MM.1S (cell line): ENCODE measurements around the gene CYB5RL.

Experiments used
- DNase-seq: peaks from one replicate; pipeline ENCODE4 v3.0.0-alpha.2; 2015
- H2AFZ ChIP-seq: fragments of 300-600 bp; sonication (generic); 2 replicates; pipeline ENCODE4 v1.6.0; 2016; ENCODE audit warnings: antibody characterized with exemption, low read length
- H3F3A ChIP-seq: fragments of 300-600 bp; sonication (generic); 2 replicates; pipeline ENCODE4 v1.6.1; 2016; ENCODE audit warnings: mild to moderate bottlenecking, antibody characterized with exemption, low read length, moderate library complexity, mixed read lengths; ENCODE audit not compliant: insufficient read depth
- H3K27ac ChIP-seq: fragments of 300-600 bp; sonication (generic); 2 replicates; pipeline ENCODE4 v1.5.1; 2016; ENCODE audit warnings: mild to moderate bottlenecking, low read length
- H3K27me3 ChIP-seq: fragments of 300-600 bp; sonication (generic); replicated peaks from 2 replicates; pipeline ENCODE4 v1.6.0; 2016; ENCODE audit warnings: low read length; ENCODE audit not compliant: insufficient read depth
- H3K36me3 ChIP-seq: fragments of 300-600 bp; sonication (generic); replicated peaks from 2 replicates; pipeline ENCODE4 v1.6.1; 2016; ENCODE audit warnings: mild to moderate bottlenecking, low read length, mixed read lengths; ENCODE audit not compliant: insufficient read depth
- H3K4me1 ChIP-seq: fragments of 300-600 bp; sonication (generic); 2 replicates; pipeline ENCODE4 v1.6.1; 2016; ENCODE audit warnings: low read length, mixed read lengths
- H3K4me2 ChIP-seq: fragments of 300-600 bp; sonication (generic); 2 replicates; pipeline ENCODE4 v1.6.0; 2016; ENCODE audit warnings: low read depth, low read length
- H3K4me3 ChIP-seq: fragments of 300-600 bp; sonication (generic); 2 replicates; pipeline ENCODE4 v1.5.1; 2016; ENCODE audit warnings: low read length, mixed read lengths
- H3K79me2 ChIP-seq: fragments of 300-600 bp; sonication (generic); 2 replicates; pipeline ENCODE4 v1.6.1; 2016; ENCODE audit warnings: mixed run types, low read length, mixed read lengths
- H3K9ac ChIP-seq: fragments of 300-600 bp; sonication (generic); 2 replicates; pipeline ENCODE4 v1.6.1; 2016; ENCODE audit warnings: low read length, mixed read lengths
- H3K9me2 ChIP-seq: fragments of 300-600 bp; sonication (generic); replicated peaks from 2 replicates; pipeline ENCODE4 v1.6.1; 2016; ENCODE audit warnings: mild to moderate bottlenecking, low read length, mixed read lengths; ENCODE audit not compliant: insufficient read depth
- H3K9me3 ChIP-seq: fragments of 300-600 bp; sonication (generic); replicated peaks from 2 replicates; pipeline ENCODE4 v1.6.1; 2016; ENCODE audit warnings: mild to moderate bottlenecking, low read length, mixed read lengths; ENCODE audit not compliant: insufficient read depth
- H4K20me1 ChIP-seq: fragments of 300-600 bp; sonication (generic); 2 replicates; pipeline ENCODE4 v1.6.1; 2016; ENCODE audit warnings: mild to moderate bottlenecking, low read length, moderate library complexity, mixed read lengths; ENCODE audit not compliant: insufficient read depth
- EZH2 ChIP-seq: fragments of 300-600 bp; sonication (generic); optimal IDR thresholded peaks from 2 replicates; pipeline ENCODE3; 2017; ENCODE audit warnings: low read depth, mild to moderate bottlenecking, antibody characterized with exemption, low read length, mixed read lengths
- EZH2phosphoT487 ChIP-seq: fragments of 300-600 bp; sonication (generic); IDR thresholded peaks from 2 replicates; pipeline ENCODE4 v1.6.1; 2018; ENCODE audit warnings: antibody characterized with exemption, low read length
- TF ChIP-seq, protein P1 (sequence below): fragments of 300-600 bp; sonication (generic); IDR thresholded peaks from 2 replicates; pipeline ENCODE4 v1.5.1; 2016; ENCODE audit warnings: antibody characterized with exemption, low read length, mixed read lengths

CYB5RL gene

DNA sequence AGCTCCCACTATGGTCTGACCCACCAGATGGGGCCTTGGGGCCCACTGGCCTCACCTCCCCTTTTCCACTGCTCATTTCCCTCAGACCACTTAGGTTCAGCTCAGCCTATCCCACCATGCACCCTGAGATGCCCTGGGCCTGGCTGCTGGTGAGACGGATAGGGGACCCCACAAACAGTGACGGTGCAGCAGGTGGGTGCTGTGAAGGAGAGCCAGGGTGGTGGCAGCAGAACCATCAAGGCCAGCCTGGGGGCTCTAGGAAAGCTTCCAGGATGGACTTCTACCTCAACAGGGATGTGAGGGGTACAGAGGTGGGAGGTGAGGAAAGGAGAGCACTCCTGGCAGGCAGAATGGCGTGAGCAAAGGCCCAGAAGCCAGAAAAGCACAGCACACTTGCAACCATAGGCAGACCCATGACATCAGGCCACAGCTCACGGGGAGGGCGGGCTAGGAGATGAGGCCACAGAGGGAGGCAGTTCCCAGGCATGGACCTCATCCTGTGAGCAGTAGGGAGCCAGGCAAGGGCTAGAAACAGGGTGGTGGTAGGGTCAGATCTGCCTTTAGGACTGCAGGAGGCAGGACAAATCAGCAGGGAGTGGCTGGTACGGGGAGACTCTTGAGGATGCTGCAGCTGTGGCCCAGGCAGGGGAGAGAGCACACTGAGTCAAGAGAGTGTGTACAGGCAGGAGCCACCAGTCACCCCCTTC lies 23.1 kb downstream of the CYB5RL start:
- no peaks in the 10 kb centered on the region for H3K9me2 ChIP-seq
- H3K4me1 ChIP-seq: no peaks in the 10 kb centered on the region
- no peaks in the 10 kb centered on the region for H3K27me3 ChIP-seq
- no peaks in the 10 kb centered on the region for H3K36me3 ChIP-seq
- no peaks in the 10 kb centered on the region for H3F3A ChIP-seq
- H4K20me1 ChIP-seq: no peaks in the 10 kb centered on the region
- H3K4me3 ChIP-seq: no peak overlapping the region
- TF ChIP-seq EZH2phosphoT487: no peak
- TF ChIP-seq, protein P1, sequence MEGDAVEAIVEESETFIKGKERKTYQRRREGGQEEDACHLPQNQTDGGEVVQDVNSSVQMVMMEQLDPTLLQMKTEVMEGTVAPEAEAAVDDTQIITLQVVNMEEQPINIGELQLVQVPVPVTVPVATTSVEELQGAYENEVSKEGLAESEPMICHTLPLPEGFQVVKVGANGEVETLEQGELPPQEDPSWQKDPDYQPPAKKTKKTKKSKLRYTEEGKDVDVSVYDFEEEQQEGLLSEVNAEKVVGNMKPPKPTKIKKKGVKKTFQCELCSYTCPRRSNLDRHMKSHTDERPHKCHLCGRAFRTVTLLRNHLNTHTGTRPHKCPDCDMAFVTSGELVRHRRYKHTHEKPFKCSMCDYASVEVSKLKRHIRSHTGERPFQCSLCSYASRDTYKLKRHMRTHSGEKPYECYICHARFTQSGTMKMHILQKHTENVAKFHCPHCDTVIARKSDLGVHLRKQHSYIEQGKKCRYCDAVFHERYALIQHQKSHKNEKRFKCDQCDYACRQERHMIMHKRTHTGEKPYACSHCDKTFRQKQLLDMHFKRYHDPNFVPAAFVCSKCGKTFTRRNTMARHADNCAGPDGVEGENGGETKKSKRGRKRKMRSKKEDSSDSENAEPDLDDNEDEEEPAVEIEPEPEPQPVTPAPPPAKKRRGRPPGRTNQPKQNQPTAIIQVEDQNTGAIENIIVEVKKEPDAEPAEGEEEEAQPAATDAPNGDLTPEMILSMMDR: no peak
- no peak for TF ChIP-seq EZH2
- H3K9me3 ChIP-seq: no peaks in the 10 kb centered on the region
- no peak for DNase-seq
- H2AFZ ChIP-seq: no peak overlapping the region
- no peaks in the 10 kb centered on the region for H3K79me2 ChIP-seq
- no peak overlapping the region for H3K27ac ChIP-seq
- H3K4me2 ChIP-seq: no peak overlapping the region
- no peak overlapping the region for H3K9ac ChIP-seq

DNA sequence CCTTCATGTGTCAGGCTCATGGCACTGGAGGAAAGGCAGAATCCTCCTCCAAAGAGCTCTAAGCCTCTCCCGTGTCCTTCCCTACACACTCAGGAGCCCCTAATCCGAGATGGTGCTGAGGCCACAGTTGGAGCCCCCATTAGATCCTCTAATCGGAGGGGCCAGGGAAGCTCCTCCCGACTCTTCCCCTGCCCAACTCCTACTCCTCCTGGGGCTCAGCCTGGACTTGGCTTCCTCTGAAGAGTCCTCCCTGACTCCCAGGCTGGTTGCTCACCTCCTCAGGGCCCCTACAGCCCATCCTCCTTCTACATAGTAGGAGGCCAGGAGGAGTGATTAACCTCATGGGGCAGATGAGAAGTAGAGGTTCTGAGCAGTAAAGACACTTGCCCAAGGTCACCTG lies 25.7 kb downstream of the CYB5RL start:
- Histone ChIP-seq H3K9ac (no peak overlapping the region), H4K20me1 (no peaks in the 10 kb centered on the region), H3K79me2 (no peaks in the 10 kb centered on the region), H3K9me2 (no peaks in the 10 kb centered on the region), H3K36me3 (no peaks in the 10 kb centered on the region), H2AFZ (no peak overlapping the region), H3F3A (no peaks in the 10 kb centered on the region), H3K4me1 (no peaks in the 10 kb centered on the region), H3K4me3 (no peak overlapping the region), H3K4me2 (no peak overlapping the region), H3K27me3 (no peaks in the 10 kb centered on the region), H3K27ac (no peak overlapping the region), H3K9me3 (no peaks in the 10 kb centered on the region)
- DNase-seq: no peak
- TF ChIP-seq, protein P1: no peak
- no peak for TF ChIP-seq EZH2
- TF ChIP-seq EZH2phosphoT487: no peak

DNA sequence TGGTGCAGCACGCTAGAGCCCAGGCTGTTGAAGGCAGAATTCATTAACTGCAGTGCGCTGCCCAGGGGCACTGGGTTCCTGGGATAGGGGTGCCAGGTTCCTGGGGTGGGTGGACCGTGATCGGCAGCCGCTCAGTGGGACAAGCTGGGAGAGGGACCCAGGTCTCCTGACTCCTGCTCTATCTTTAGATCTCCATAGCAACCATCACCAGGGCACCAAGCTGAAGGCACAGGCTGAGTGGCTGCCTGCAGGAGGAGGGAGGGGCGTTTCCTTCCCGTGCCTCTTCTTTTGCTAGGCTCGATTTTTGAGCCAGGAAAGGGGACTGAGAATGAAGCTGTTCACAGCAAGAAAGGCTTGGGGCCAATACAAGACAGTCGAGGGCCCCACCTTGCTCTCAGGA lies 26.1 kb downstream of the CYB5RL start:
- no peak for DNase-seq
- no peak overlapping the region for H3K4me2 ChIP-seq
- H3K9ac ChIP-seq: no peak overlapping the region
- TF ChIP-seq, protein P1: no peak
- TF ChIP-seq EZH2 (no peak), EZH2phosphoT487 (no peak)
- H3K9me3 ChIP-seq: no peaks in the 10 kb centered on the region
- H3K79me2 ChIP-seq: no peaks in the 10 kb centered on the region
- no peak overlapping the region for H2AFZ ChIP-seq
- no peaks in the 10 kb centered on the region for H3K9me2 ChIP-seq
- H4K20me1 ChIP-seq: no peaks in the 10 kb centered on the region
- no peaks in the 10 kb centered on the region for H3K4me1 ChIP-seq
- no peak overlapping the region for H3K27ac ChIP-seq
- H3K4me3 ChIP-seq: no peak overlapping the region
- no peaks in the 10 kb centered on the region for H3F3A ChIP-seq
- no peaks in the 10 kb centered on the region for H3K27me3 ChIP-seq
- H3K36me3 ChIP-seq: no peaks in the 10 kb centered on the region
